Thoracic aorta (tissue), 2 donors: ENCODE results near the gene WDR5. TPM values are rescaled to one million over a fixed set of nuclear protein-coding genes. Genes with fewer than 3 reads are reported as not detected.
A peak's percentile ranks its signal among the peaks of the same experiment; 100 is the strongest.

Experiments used
- ATAC-seq: fragments of 150-250 bp; one replicate; pipeline ENCODE4 v1.8.0; 2017; ENCODE audit warnings: low read depth; ENCODE audit not compliant: insufficient number of reproducible peaks, low FRiP score
- DNase-seq: peaks from one replicate; pipeline ENCODE4 v3.0.0-alpha.2; 2020; ENCODE audit warnings: low spot score
- H3K27ac ChIP-seq, 2 donors: fragments of 200-600 bp; sonication (generic); 1 replicate in 1 of 2; 2 replicates in 1 of 2; pipeline ENCODE4 v1.5.1; 2016; ENCODE audit warnings: mild to moderate bottlenecking in 2 of 2, moderate library complexity in 2 of 2
- H3K27me3 ChIP-seq: fragments of 200-600 bp; sonication (generic); replicated peaks from 2 replicates; pipeline ENCODE4 v1.6.0; 2016; ENCODE audit warnings: mild to moderate bottlenecking; ENCODE audit not compliant: insufficient read depth
- H3K36me3 ChIP-seq: fragments of 200-600 bp; sonication (generic); one replicate; pipeline ENCODE4 v1.5.1; 2016
- H3K4me1 ChIP-seq, 2 donors: fragments of 200-600 bp; sonication (generic); 1 replicate in 1 of 2; 2 replicates in 1 of 2; pipeline versions ENCODE4 v1.5.1 to v1.6.0; 2016; ENCODE audit warnings: low read depth in 2 of 2, mild to moderate bottlenecking in 1 of 2; ENCODE audit not compliant: control insufficient read depth in 1 of 2
- H3K4me3 ChIP-seq: fragments of 200-600 bp; sonication (generic); 2 replicates; pipeline ENCODE4 v1.5.1; 2016; ENCODE audit warnings: mild to moderate bottlenecking
- H3K9me3 ChIP-seq: fragments of 200-600 bp; sonication (generic); 2 replicates; pipeline ENCODE4 v1.5.1; 2016
- CTCF ChIP-seq: fragments of 200-600 bp; sonication (generic); IDR thresholded peaks from one replicate; pipeline ENCODE4 v1.5.1; 2019; ENCODE audit warnings: antibody characterized with exemption
- total RNA-seq, 2 donors: library from RNA; depleted of rRNA; stranded (reverse); fragments of >200 nt; gene quantifications; one replicate each; pipeline versions ENCODE4 v1.1.0 to v1.2.3, GENCODE V29; 2016

WDR5 gene
- total RNA-seq, 2 donors from 2014 or later = 20.7 to 24.0 TPM

- Histone ChIP-seq H3K27ac (peak overlapping the region; percentile 65 to 83), H3K4me1 (peaks cover 5 to 24% of the 10 kb centered on the region in 2 donors)
- peak; percentile 57 for ATAC-seq
These were observed 5.1 kb upstream of the WDR5 start for GRCh38 chr9:134130503-134131375.

GRCh38 chr9:134131471-134132207 lies 4.2 kb upstream of the WDR5 start:
- H3K27me3 ChIP-seq = no peaks in the 10 kb centered on the region
- no peak for ATAC-seq
- H3K4me3 ChIP-seq = no peak overlapping the region
- DNase-seq = no peak
- no peak for TF ChIP-seq CTCF
- no peaks in the 10 kb centered on the region for H3K9me3 ChIP-seq
- peak overlapping the region; percentile 65 to 83 for H3K27ac ChIP-seq
- peaks cover 5 to 25% of the 10 kb centered on the region in 2 donors for H3K4me1 ChIP-seq
- no peaks in the 10 kb centered on the region for H3K36me3 ChIP-seq

More at GRCh38 chr9:134130503-134131375, 5.1 kb upstream of the WDR5 start:
- no peak for DNase-seq
- Histone ChIP-seq H3K36me3 (no peaks in the 10 kb centered on the region), H3K4me3 (peak overlapping the region; percentile 44), H3K9me3 (no peaks in the 10 kb centered on the region), H3K27me3 (no peaks in the 10 kb centered on the region)
- TF ChIP-seq CTCF = no peak

GRCh38 chr9:134132208-134132870 lies 3.5 kb upstream of the WDR5 start:
- Histone ChIP-seq H3K4me1 (peaks cover 11 to 32% of the 10 kb centered on the region in 2 donors), H3K27ac (peak overlapping the region in 1 of 2 donors; percentile 83), H3K27me3 (no peaks in the 10 kb centered on the region), H3K36me3 (no peaks in the 10 kb centered on the region), H3K9me3 (no peaks in the 10 kb centered on the region), H3K4me3 (no peak overlapping the region)
- TF ChIP-seq CTCF = no peak
- DNase-seq (no peak), ATAC-seq (no peak)

GRCh38 chr9:134134949-134135342 lies 936 bp upstream of the WDR5 start:
- no peak for TF ChIP-seq CTCF
- H3K4me1 ChIP-seq = peaks cover 22 to 52% of the 10 kb centered on the region in 2 donors
- H3K27ac ChIP-seq = peak overlapping the region; percentile 79 to 86
- H3K36me3 ChIP-seq = no peaks in the 10 kb centered on the region
- H3K9me3 ChIP-seq = no peaks in the 10 kb centered on the region
- DNase-seq (no peak), ATAC-seq (no peak)
- H3K4me3 ChIP-seq = peak overlapping the region; percentile 94
- no peaks in the 10 kb centered on the region for H3K27me3 ChIP-seq
